Measurements from ENCODE around the gene MPPE1.
"Not testable (repeated sequence)": the region's sequence is repeated elsewhere in the genome, so short reads cannot be mapped to it uniquely, and the experiment has no call there.

The MPPE1 gene

GRCh38 chr18:11908182-11909060, at the start of gene MPPE1:
Gene MPPE1, minus strand, starts transcription at chr18:11908317. Its CDS starts 11,053 bp downstream, at chr18:11897264.
- peak; percentile 90 to 93 for ATAC-seq

DNA sequence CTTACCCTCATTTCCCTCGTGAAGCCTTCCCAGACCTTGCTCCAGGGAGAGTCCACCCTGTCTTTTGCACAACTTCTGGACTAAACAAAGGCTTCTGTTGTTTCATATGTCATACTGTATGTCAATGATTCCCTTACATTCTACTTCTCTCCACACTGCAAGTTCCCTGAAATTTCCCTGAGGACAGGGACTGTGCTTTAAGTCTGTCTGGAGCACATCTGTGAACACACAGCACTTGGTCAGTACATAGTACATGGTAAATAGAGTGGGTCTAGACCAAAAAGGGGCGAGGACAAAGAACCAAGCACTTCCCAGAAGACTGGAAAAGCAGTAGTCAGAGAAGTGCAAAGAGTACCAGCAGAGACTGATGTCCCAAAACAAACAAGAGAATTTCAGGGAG, 49.5 kb upstream of the MPPE1 start:
- ATAC-seq, result no peak

GRCh38 chr18:11956371-11957308, 48.5 kb upstream of the MPPE1 start:
- no peak for ATAC-seq

DNA sequence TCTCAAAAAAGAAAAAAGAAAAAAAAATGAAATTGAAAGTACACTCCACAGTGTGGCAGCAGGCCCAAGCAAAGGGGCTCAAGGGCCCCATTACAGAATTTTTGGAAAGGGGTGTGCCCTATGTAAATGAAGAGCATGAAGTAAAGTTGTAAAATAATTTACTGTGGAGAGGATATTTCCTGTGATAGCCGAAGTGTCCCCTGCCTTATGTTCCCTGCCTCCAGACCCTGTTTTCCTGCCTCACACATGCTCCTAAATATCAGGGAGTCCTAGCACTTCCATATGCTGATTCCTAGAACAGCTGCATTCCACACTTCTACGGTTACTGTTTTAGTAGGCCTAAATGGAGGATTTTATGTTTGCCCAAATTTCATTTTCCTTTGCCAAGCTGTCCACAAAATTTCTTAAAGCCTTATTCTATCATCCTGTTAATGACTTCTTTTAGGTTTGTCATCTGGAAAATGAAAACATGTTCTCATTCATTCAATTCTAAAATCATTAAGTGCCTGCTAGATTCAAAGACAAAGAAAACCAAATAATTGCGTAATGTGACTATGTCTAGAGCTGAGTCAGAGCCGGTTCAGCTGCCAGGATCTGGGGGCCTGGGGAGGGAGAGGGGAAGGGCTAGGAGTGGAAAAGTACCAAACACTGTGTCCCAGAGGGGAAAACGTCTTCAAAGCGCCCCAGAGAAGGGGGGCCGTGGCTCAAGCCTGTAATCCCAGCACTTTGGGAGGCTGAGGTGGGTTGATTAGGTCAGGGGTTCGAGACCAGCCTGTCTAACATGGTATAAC, 47.3 kb upstream of the MPPE1 start:
- ATAC-seq, result no peak

DNA sequence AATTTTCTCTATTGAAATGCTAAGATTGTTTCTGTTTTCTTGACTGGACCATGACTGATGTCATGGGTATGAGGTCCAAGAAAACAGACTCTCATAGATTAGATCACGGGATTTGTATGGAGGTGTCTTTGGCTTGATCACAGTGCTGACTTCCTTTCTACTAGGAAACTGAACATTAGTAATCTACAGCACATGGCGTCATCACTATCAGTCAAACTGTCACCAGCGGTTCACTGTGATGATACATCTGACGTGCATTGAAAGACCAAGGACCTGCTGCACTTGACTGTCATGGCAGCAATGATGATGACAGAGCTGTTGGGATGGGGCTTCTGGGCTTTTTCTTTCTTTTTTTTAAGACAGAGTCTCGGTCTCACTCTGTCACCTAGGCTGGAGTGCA, 45.0 kb upstream of the MPPE1 start:
- ATAC-seq, result peak; percentile 13 to 33

- ATAC-seq, result no peak
Measured at GRCh38 chr18:11951390-11951851, 43.3 kb upstream of the MPPE1 start.

DNA sequence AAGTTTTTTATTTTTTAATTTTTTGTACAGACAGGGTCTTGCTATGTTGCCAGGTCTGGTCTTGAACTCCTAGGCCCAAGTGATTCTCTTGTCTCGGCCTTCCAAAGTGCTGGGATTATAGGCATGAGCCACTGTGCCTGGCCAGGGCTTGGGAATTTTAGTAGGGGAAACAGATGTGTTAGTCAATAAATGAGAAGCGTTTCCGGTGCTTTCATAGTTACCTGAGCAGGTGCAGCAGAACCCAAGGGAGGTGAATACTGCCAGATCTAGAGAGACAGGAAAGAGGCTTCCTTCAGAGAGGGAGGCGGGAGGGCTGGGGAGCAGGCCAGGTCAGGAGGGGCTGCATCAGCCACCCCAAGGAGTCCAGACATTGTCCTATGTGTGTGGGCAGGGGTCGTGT, 42.7 kb upstream of the MPPE1 start:
- ATAC-seq, result no peak

GRCh38 chr18:11948852-11949523, 40.9 kb upstream of the MPPE1 start:
- no peak for ATAC-seq

- peak; percentile 93 to 94 for ATAC-seq
Measured at GRCh38 chr18:11947214-11948191, 39.4 kb upstream of the MPPE1 start.

- ATAC-seq, result no peak
Measured at GRCh38 chr18:11946756-11947155, 38.6 kb upstream of the MPPE1 start.

GRCh38 chr18:11945834-11946659, 37.9 kb upstream of the MPPE1 start:
- ATAC-seq, result not testable (repeated sequence)

DNA sequence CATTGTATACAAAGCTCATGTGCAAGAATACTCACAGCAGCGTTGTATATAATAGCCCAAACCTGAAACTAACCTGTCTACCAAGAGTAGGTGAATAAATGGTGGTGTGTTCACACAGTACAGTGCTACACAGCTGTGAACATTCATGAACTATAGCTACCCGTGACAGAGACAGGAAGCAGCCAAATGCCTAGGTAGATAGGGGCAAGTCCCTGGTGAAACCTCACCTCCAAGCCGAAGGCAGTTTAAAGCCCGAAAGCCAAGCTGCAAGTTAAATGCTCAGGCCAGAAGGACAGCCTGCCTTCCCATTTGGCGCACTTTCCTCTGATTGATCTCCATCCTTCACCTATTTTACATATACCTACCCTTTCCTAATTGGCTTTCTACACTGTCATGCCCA, 36.7 kb upstream of the MPPE1 start:
- ATAC-seq, result no peak

DNA sequence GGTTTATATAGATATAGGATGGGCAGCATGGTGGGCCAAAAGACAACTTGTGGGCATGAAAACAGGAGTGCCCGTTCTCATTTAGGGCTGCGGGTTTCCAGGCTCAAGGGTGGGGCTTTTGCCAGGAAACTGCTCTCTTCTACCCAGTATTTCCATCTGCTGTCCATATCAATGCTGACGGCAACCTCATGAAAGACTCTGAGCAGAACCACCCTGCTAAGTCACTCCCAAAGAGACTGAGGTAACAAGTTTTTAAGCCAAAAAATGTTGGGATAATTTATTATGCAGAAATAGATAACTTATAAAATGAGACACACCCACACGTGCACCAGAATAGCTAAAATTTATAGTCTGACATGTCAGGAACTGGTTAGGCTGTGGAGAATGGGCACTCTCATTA, 36.1 kb upstream of the MPPE1 start:
- no peak for ATAC-seq

GRCh38 chr18:11943551-11943950, 35.4 kb upstream of the MPPE1 start:
- ATAC-seq, result no peak

GRCh38 chr18:11940956-11941355, 32.8 kb upstream of the MPPE1 start:
- no peak for ATAC-seq

GRCh38 chr18:11937874-11938478, 29.9 kb upstream of the MPPE1 start:
- peak; percentile 48 to 73 for ATAC-seq

DNA sequence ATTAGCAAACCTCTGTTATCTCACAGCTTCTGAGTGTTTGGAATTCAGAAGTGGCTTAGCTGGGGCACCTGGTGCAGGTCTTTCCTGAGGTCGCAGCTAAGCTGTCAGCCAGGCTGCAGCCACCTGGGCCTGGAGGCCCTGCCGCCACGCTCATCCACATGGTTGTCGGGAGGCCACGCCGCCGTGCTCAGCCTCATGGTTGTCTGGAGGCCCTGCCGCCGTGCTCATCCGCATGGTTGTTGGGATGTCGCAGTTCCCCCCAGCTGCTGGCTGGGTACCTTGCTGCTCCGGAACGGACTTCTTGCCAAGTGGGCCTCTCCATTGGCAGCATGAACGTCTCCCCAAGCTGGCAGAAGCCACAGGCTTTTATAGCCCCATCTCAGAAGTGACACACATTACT, 24.3 kb upstream of the MPPE1 start:
- ATAC-seq, result no peak

DNA sequence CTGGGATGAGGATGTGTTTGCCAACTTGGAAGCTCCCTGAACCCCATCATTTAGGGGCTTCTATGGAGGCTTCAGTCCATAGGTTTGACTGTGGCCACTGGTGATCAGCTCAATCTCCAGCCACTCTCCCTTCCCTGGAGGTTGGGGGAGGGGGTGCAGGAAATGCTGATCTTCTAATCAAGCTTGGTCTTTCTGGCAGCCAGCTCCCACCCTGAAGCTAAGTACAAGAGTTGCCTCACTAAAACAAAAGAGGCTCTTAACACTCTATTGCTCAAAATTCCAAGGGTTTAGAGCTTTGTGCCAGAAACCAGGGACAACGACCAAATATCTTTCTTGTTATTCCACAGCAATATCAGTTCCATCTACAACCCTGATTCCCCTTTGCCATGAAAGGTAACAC, 19.4 kb upstream of the MPPE1 start:
- no peak for ATAC-seq

DNA sequence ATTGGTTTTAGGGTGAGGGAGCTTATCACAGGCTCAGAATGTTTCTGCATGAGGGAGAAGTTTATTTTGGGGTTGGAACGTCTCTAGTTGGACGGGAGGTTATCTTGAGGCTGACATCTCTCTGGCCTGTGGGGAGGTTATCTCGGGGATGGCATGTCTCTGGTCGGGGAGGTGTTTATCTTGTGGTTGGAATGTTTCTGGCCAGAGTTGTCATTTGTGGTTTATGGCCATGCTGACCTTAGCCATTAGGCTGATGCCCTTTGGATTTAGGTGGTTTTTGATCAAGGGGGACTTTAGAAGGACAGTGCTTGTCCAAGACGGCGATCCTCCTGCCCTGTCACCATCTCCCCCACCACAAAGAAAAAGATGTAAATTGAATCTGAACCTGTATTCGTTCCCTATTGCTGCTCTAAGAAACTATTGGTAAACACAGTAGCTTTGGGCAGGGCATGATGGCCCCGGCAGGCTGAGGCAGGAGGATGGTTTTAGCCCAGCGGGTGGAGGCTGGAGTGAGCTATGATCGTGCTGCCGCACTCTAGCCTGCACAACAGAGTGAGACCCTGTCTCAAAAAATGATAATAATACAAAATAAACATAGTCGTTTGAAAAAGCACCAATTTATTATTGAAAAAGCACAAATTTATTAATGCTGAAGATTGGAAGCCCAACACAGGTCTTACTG, 17.8 kb upstream of the MPPE1 start:
- no peak for ATAC-seq
